K562 (cell line): ENCODE results near the gene NALCN.

Source experiments
- CTCF ChIP-seq, 3 experiments: IDR thresholded peaks in 2 of 3; conservative IDR thresholded peaks in 1 of 3; 2 replicates each; pipeline ENCODE4 v1.5.1; 2011 to 2012; ENCODE audit warnings: low read length in 3 of 3, mild to moderate bottlenecking in 3 of 3, control low read depth in 2 of 3, improper control_type of control experiment in 1 of 3, inconsistent platforms in 1 of 3, low read depth in 1 of 3, mixed read lengths in 1 of 3, moderate library complexity in 1 of 3; ENCODE audit not compliant: insufficient read depth in 2 of 3
- GTF3C2 ChIP-seq: IDR thresholded peaks from 3 replicates; pipeline ENCODE4 v1.6.1; 2011; ENCODE audit warnings: borderline replicate concordance, mild to moderate bottlenecking, moderate library complexity; ENCODE audit not compliant: insufficient read length; ENCODE audit errors: extremely low read depth
- MAFF ChIP-seq: IDR thresholded peaks from 2 replicates; pipeline ENCODE4 v1.6.1; 2012; ENCODE audit warnings: low read length, improper control_type of control experiment
- POLR2A ChIP-seq: fragments of 450-650 bp; conservative IDR thresholded peaks from 2 replicates; pipeline ENCODE4 v1.6.1; 2016
- POLR2B ChIP-seq: fragments of 450-650 bp; IDR thresholded peaks from 2 replicates; pipeline ENCODE4 v1.6.1; 2018; ENCODE audit warnings: low read depth; ENCODE audit not compliant: partially characterized antibody
- POLR3G ChIP-seq: IDR thresholded peaks from 2 replicates; pipeline ENCODE4 v1.6.1; 2011; ENCODE audit not compliant: insufficient read length, insufficient replicate concordance; ENCODE audit errors: extremely low read depth
- SREBF2 ChIP-seq: sonication (generic); formaldehyde crosslinking; IDR thresholded peaks from 2 replicates; pipeline ENCODE4 v1.4.0; 2020; ENCODE audit warnings: mild to moderate bottlenecking, missing genetic modification reagents
- TCF7 ChIP-seq: sonication (generic); IDR thresholded peaks from 2 replicates; pipeline ENCODE4 v1.6.1; 2016; ENCODE audit warnings: antibody characterized with exemption, borderline replicate concordance
- ZBTB49 ChIP-seq: sonication (generic); formaldehyde crosslinking; IDR thresholded peaks from 2 replicates; pipeline ENCODE4 v1.8.0; 2022; ENCODE audit warnings: missing genetic modification reagents, mild to moderate bottlenecking, borderline replicate concordance
- ZC3H11A ChIP-seq: IDR thresholded peaks from 2 replicates; pipeline ENCODE4 v1.6.1; 2012; ENCODE audit warnings: low read depth, low read length, improper control_type of control experiment
- ZNF174 ChIP-seq: fragments of 250-450 bp; sonication (Bioruptor Pico); IDR thresholded peaks from 2 replicates; pipeline ENCODE4 v1.4.0; 2020; ENCODE audit warnings: mild to moderate bottlenecking
- ZNF592 ChIP-seq: fragments of 450-650 bp; IDR thresholded peaks from 2 replicates; pipeline ENCODE4 v1.6.1; 2017; ENCODE audit warnings: antibody characterized with exemption, mild to moderate bottlenecking

- TF ChIP-seq ZBTB49 (CRISPR knock-in tag) (no peak), MAFF (no peak), ZNF592 (no peak), POLR2A (no peak), GTF3C2 (no peak), ZNF174 (CRISPR knock-in tag) (no peak), TCF7 (no peak), ZC3H11A (no peak), POLR2B (no peak), CTCF (IDR thresholded peaks at IDR 0.05 in 2 of 3, conservative IDR thresholded peaks at IDR 0.05 in 1 of 3; ENCODE audit: insufficient read depth in 2 of 3, low read depth in 1 of 3, low read length in 3 of 3) (no peak), POLR3G (no peak), SREBF2 (no peak)
These were observed 296.3 kb downstream of the NALCN start for GRCh38 chr13:101120007-101120406.
